Tibial nerve (tissue), 3 donors: ENCODE data around the gene AFF3.

Experiments
- CTCF ChIP-seq, 5 experiments: fragments of 200-600 bp in 3 of 5; fragments of 450-650 bp in 2 of 5; sonication (generic) in 3 of 5; IDR thresholded peaks; one replicate each; pipeline ENCODE4 v1.5.1; 2016 to 2019; ENCODE audit warnings: antibody characterized with exemption in 5 of 5, mild to moderate bottlenecking in 3 of 5, moderate library complexity in 2 of 5
- POLR2A ChIP-seq, 2 donors: fragments of 450-650 bp; IDR thresholded peaks; one replicate each; pipeline ENCODE4 v1.6.1; 2017; ENCODE audit warnings: antibody characterized with exemption in 2 of 2, mild to moderate bottlenecking in 2 of 2, moderate library complexity in 2 of 2

GRCh38 chr2:99793022-99793421, 349.4 kb downstream of the AFF3 start:
- TF ChIP-seq POLR2A (IDR thresholded peaks at IDR 0.05) = no peak
- TF ChIP-seq CTCF (IDR thresholded peaks at IDR 0.05) = no peak
